ENCODE results near the gene TP53I13.

TP53I13 gene

DNA sequence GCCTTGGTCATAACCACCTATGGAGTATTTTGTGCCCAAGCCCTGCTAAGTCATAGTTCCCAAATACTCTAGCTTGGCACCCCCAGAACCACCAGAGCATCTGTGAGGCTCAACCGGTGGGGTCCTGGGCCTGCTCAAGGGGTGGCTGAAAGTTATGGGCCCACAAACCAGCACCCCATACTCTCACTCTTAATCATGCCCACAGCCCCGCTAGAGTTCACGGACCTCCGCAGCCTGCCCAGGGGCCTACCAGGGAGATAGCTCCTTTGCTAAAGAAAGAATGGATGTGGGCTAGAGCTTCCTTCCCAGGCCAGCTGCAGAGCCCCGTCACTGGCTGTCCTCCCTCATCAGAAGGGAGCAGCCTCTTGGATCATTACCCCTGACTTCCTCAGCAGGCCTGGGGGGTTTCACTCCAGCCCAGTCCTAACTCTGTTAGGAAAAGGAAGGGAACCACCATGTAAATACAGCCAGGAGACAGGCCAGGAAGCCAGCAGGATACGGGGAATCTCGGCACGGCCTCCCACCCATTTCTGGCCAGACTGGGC lies 19.6 kb downstream of the TP53I13 start:
- TF ChIP-seq CTCF (conservative IDR thresholded peaks at IDR 0.05; ENCODE audit: low read depth, low read length) = no peak
- no peak for DNase-seq (ENCODE audit: low read depth)
- peak overlapping the region; percentile 84 for H3K4me3 ChIP-seq (ENCODE audit: low read length)

DNA sequence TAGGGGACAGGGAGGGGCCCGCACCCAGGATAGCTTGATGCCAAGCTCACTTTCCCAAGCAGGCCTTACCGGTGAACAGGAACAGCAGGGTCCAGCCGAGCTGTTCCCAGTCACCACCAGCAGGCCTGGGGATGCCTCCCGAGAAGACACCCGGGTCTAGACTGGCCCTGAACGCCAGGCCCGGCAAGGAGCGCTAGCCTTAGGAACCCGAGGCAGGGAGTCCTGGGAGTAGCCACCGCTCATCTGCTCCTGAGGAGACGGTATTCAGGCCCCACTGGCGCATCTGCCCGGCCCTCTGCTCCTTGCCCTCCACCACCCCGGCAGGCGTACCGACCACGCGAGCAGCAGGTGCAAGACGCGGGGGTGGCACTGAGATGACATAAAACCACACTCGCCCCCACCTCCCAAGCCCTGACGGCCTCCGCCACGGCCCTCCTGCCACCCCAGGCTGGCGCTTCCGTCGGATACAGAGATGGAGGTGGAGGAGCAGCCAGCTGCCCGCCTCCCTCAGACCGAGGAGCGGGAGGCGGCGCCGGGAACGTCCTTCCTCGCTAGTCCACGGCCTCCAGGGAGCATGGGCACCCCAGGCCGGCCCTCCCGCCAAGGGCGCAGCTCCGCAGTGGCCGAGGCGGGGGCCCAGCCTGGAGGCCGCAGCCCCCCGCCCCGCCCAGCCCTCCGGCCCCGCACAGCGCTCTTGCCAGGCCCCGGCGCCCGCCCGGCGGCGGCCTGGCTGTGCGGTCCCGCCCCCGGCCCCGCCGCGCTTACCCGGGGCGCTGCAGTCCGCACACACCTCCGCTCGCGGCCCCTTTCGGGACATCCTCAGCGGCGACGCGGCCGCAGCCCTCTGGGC lies 20.3 kb downstream of the TP53I13 start:
- peak overlapping the region; percentile 84 for H3K4me3 ChIP-seq (ENCODE audit: low read length)
- TF ChIP-seq CTCF (conservative IDR thresholded peaks at IDR 0.05; ENCODE audit: low read depth, low read length) = no peak
- DNase-seq (ENCODE audit: low read depth) = no peak

DNA sequence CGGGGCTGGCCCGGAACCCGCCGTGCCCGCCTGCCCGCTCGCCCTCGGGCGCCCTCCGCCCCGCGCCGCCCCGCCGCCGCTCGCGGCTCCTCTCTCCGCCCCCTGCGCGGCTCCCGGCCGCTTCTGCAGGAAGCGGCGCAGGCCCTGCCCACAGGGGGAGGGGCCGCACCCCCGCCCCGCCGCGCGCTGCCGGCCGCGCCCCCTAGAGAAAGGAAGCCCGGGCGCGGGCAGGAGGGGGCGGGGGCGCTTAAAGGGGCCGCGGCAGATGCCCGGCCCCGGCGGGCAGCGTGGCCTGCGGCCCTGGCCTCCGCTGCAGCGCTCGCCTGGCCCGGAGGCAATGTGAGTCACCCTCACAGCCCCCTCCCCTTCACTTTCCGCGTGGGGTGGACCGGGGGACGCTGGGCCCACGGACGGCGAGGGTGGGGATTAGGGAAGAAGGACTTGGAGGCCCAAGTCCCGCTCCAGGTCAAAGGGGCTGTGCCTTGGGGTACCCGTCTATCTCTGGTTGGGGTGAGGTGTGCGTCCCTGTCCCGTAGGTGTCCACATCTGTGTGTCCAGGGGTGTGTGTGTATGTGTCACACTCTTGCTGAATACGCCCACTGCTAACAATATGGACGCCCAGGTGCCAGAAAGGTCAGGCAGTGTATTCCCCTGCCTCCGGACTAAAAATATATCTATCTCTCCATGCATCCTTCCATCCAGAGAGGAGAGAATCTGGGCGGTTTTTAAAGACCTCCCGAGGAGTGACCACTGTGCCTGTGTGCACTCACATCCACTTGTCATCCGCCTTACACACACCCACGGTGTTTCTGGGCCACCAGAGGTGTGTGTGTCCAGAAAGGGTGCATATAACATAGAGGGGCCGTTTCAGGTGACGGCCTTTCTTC lies 21.3 kb downstream of the TP53I13 start, which contains the start of gene GIT1:
Gene GIT1, minus strand, starts transcription at position 125 of the 887 bp plus-strand sequence. CDS start 270 bp downstream, outside the sequence.
- no peak for DNase-seq (ENCODE audit: low read depth)
- H3K4me3 ChIP-seq (ENCODE audit: low read length) = peak within 1 kb of the TSS; percentile 84
- TF ChIP-seq CTCF (conservative IDR thresholded peaks at IDR 0.05; ENCODE audit: low read depth, low read length) = no peak

- TF ChIP-seq CTCF (conservative IDR thresholded peaks at IDR 0.05; ENCODE audit: low read depth, low read length) = no peak
- peak overlapping the region; percentile 46 for H3K4me3 ChIP-seq (ENCODE audit: low read length)
- DNase-seq (ENCODE audit: low read depth) = peak; percentile 69
Observed at GRCh38 chr17:29590411-29591145, 22.1 kb downstream of the TP53I13 start.

- DNase-seq (ENCODE audit: low read depth) = peak; percentile 67
- H3K4me3 ChIP-seq (ENCODE audit: low read length) = peak overlapping the region; percentile 46
Observed at GRCh38 chr17:29591146-29591736, 22.7 kb downstream of the TP53I13 start.

More at GRCh38 chr17:29591146-29591736, 22.7 kb downstream of the TP53I13 start:
- TF ChIP-seq CTCF (conservative IDR thresholded peaks at IDR 0.05; ENCODE audit: low read depth, low read length) = no peak

All from retinal pigment epithelial cell (primary cell).